Aorta (tissue), 5 donors: ENCODE data around the gene RAB5IF. TPM values are rescaled to one million over a fixed set of nuclear protein-coding genes. Genes with fewer than 3 reads are reported as not detected.

Experiments
- ATAC-seq: fragments of 200-7000 bp; cut with Tn5 transposase; one replicate; pipeline ENCODE4 v1.9.1; 2022; ENCODE audit warnings: moderate library complexity; ENCODE audit not compliant: low FRiP score
- DNase-seq, 2 donors: peaks; one replicate each; pipeline ENCODE4 v3.0.0-alpha.2; 2020
- H3K27ac ChIP-seq, 2 donors: one replicate each; pipeline ENCODE4 v1.5.1; 2013; ENCODE audit warnings: low read length in 2 of 2, mild to moderate bottlenecking in 2 of 2, moderate library complexity in 2 of 2, control low read depth in 1 of 2, inconsistent platforms in 1 of 2, low read depth in 1 of 2
- H3K27me3 ChIP-seq, 2 donors: one replicate each; pipeline ENCODE4 v1.6.1; 2013; ENCODE audit warnings: control low read depth in 1 of 2, low read length in 1 of 2, mild to moderate bottlenecking in 1 of 2, moderate library complexity in 1 of 2; ENCODE audit not compliant: insufficient read depth in 2 of 2, control insufficient read depth in 1 of 2
- H3K36me3 ChIP-seq, 2 donors: one replicate each; pipeline ENCODE4 v1.6.1; 2013; ENCODE audit warnings: control low read depth in 1 of 2, low read length in 1 of 2, mild to moderate bottlenecking in 1 of 2; ENCODE audit not compliant: insufficient read depth in 2 of 2, control insufficient read depth in 1 of 2
- H3K4me1 ChIP-seq, 2 donors: one replicate each; pipeline ENCODE4 v1.6.1; 2013; ENCODE audit warnings: low read length in 2 of 2, control low read depth in 1 of 2, mild to moderate bottlenecking in 1 of 2, moderate library complexity in 1 of 2; ENCODE audit not compliant: insufficient read depth in 2 of 2, control insufficient read depth in 1 of 2
- H3K4me3 ChIP-seq, 2 donors: one replicate each; pipeline ENCODE4 v1.5.1; 2013; ENCODE audit warnings: low read length in 2 of 2, control low read depth in 1 of 2, mild to moderate bottlenecking in 1 of 2
- H3K9me3 ChIP-seq: one replicate; pipeline ENCODE4 v1.6.1; 2013; ENCODE audit warnings: mild to moderate bottlenecking, low read length; ENCODE audit not compliant: control insufficient read depth
- WGBS, 2 donors: extraction: QIAGEN DNeasy Blood & Tissue Kit; methylation state at CpG; one replicate each; pipeline ENCODE4 v1.1.7; 2013; 5-methylcytosine and 5-hydroxymethylcytosine counted together
- intact Hi-C, 2 donors: fragments of 100-400 bp; cut with DNase I; formaldehyde crosslinking; loops; one replicate each; pipeline versions ENCODE4 v1.14.2 to v1.15.0; 2022
- polyA plus RNA-seq, 2 donors: library from polyadenylated mRNA; stranded (reverse); fragments of 200-250 nt; gene quantifications; one replicate each; pipeline ENCODE4 v1.2.3, GENCODE V29; 2013
- total RNA-seq, 2 donors: library from RNA; stranded (reverse); fragmentation: NEBNext Ultra II Directional; extraction: Animal tissue kit (Norgen Biotek cat#: 25700); gene quantifications; one replicate each; pipeline ENCODE4 v1.2.1, GENCODE V29; 2021
- donor health status: healthy with polysubstance abuse.
- donor health status: Bipolar disorder and iron deficiency.
- donor health status: DM: no; HTN: no; CAD: no.
- donor health status: DM: no; HTN: no; CAD: no.
- donor health status: DM: yes; HTN: yes; CAD: no.

The RAB5IF gene
- total and polyA plus RNA-seq, 4 donors = 39.8 to 71.0 (median 50.1) TPM

DNA sequence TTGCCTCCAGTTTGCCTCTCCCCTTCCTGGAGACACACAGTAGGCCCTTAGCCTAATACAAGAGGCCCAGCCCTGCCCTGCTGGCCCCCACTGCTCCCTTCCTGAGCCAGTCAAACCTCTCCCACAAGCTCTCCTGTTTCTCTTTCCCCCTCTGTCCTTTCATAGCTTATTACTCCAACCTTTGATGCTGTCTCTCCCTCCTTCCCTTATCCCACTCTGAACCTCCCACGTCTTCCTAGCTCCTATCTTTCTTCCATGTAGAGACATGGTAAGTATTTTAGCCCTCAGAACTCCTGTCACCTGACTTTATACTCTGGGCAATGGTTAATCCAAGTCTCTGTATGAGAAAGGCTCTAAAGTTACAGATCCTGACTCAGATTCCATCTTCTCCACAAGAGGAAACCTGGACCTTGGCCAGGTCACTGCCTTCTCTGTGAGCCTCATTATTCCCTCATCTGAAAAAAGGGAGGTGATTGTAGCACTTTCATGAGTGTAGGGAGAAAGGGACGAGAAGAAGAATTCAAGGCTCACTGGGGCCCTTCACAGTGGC is 25.5 kb upstream of the RAB5IF start:
- WGBS, 2 donors = 93 to 98% methylated on average over 2 of the region's 2 CpGs
- Histone ChIP-seq H3K27ac (no peak overlapping the region), H3K36me3 (peaks cover 0 to 2% of the 10 kb centered on the region in 2 donors), H3K27me3 (no peaks in the 10 kb centered on the region), H3K9me3 (no peaks in the 10 kb centered on the region), H3K4me1 (no peaks in the 10 kb centered on the region), H3K4me3 (no peak overlapping the region)
- DNase-seq = no peak
- ATAC-seq = no peak
- intact Hi-C loops = no loop called here

DNA sequence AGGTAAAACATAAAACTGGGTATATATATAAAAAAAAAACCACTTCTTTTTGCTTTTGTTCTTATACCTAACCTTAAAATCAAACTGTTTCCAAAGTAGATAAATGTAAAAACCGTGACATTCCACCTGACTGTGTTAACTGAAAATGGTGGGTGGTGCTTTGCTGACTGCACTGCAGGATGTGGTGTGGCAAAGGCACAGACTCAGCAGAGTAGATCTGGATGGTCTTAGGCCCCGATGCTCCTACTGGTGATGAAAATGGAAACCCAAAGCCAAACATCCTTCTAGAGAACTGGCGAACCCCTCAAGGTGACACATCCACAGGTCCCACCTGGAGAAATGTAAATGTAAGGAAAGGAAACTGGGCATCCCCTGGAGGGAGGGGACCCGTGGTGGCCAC is 23.3 kb upstream of the RAB5IF start:
- Histone ChIP-seq H3K9me3 (no peaks in the 10 kb centered on the region), H3K36me3 (peaks cover 0 to 3% of the 10 kb centered on the region in 2 donors), H3K4me3 (no peak overlapping the region), H3K4me1 (no peaks in the 10 kb centered on the region), H3K27ac (no peak overlapping the region), H3K27me3 (no peaks in the 10 kb centered on the region)
- ATAC-seq (no peak), DNase-seq (no peak)
- intact Hi-C loops = no loop called here
- 80 to 86% methylated on average over 4 of the region's 4 CpGs for WGBS, 2 donors

DNA sequence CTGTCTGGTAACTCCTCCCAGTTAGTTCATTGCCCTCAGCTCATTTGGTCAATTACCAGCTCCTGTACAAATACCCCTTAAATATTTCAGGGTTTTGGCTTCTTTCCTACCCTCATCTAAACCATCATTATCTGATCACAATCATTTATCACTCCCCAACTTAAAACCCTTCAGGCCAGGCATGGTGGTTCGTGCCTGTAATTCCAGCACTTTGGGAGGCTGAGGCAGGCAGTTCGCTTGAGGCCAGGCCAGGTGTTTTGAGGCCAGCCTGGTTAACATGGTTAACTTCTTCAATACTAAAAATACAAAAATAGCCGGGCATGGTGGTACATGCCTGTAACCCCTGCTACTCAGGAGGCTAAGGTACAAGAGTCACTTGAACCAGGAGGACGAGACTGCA is 22.8 kb upstream of the RAB5IF start:
- no peak overlapping the region for H3K4me3 ChIP-seq
- 89 to 91% methylated on average over 4 of the region's 4 CpGs for WGBS, 2 donors
- H3K27ac ChIP-seq = no peak overlapping the region
- no peaks in the 10 kb centered on the region for H3K27me3 ChIP-seq
- no peaks in the 10 kb centered on the region for H3K4me1 ChIP-seq
- intact Hi-C loops = no loop called here
- no peaks in the 10 kb centered on the region for H3K9me3 ChIP-seq
- ATAC-seq (no peak), DNase-seq (no peak)
- peaks cover 0 to 4% of the 10 kb centered on the region in 2 donors for H3K36me3 ChIP-seq

DNA sequence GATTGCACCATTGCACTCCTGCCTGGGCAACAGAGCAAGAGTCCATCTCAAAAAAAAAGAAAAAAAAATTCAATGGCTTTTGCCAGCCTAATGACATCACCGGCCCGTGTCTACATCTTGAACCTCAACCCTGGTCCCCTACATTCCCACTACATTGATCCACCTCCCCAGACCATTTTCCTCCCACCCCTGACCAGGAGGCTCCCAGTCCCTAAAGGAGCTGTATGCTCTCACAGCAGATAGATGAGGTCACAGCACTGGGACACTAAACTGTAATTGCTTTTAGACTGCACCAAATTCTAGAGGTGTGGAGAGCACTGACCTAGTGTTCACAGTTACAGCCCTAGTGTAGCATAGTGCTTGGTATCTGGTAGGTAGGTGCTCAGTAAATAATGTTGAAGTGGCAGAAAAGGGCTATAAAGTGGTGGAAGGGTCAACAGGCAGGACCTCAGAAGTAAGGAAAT is 21.5 kb upstream of the RAB5IF start:
- no peak for DNase-seq
- no peak for ATAC-seq
- no peaks in the 10 kb centered on the region for H3K9me3 ChIP-seq
- H3K27me3 ChIP-seq = no peaks in the 10 kb centered on the region
- no peak overlapping the region for H3K27ac ChIP-seq
- WGBS, 2 donors = 65 to 73% methylated on average over 2 of the region's 2 CpGs
- peaks cover 0 to 4% of the 10 kb centered on the region in 2 donors for H3K36me3 ChIP-seq
- H3K4me1 ChIP-seq = no peaks in the 10 kb centered on the region
- intact Hi-C loops = no loop called here
- H3K4me3 ChIP-seq = no peak overlapping the region

DNA sequence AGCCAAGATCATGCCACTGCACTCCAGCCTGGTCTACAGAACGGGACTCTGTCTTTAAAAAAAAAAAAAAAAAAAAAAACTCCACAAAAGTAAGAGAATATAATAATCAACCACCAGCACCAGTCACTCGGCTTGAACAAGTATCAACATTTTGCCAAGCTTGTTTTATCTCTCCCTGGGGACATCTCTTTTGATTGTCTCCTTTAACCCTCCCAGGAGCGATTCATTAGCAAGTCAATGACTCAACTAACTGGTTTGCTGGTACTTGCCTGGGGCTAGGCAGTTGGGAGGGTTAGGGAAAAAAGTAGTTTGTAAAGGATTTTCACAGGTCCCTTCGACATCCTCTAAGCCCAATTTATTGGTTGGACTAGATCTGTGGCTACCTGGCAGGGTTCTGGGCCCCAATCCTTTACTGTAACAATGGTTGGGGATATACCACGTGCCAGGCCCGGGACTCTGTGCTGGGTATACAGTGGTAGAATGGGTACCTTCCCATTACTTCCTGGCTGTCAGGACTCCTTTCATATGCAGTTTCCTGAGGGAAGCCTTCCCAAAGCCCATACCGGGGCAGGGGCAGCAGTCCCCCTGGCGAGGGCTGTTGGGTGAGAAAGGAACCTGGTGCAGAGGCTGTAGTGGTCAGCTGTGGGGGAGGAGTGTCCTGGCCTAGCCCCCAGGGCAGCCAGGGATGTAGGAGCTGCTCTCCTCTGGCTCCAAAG is 20.0 kb upstream of the RAB5IF start:
- intact Hi-C loops = no loop called here
- Histone ChIP-seq H3K4me3 (no peak overlapping the region), H3K9me3 (no peaks in the 10 kb centered on the region), H3K4me1 (no peaks in the 10 kb centered on the region), H3K27ac (no peak overlapping the region), H3K36me3 (peaks cover 0 to 4% of the 10 kb centered on the region in 2 donors), H3K27me3 (no peaks in the 10 kb centered on the region)
- DNase-seq (no peak), ATAC-seq (no peak)
- WGBS, 2 donors = 54 to 62% methylated on average over 7 to 8 of the region's 8 CpGs

DNA sequence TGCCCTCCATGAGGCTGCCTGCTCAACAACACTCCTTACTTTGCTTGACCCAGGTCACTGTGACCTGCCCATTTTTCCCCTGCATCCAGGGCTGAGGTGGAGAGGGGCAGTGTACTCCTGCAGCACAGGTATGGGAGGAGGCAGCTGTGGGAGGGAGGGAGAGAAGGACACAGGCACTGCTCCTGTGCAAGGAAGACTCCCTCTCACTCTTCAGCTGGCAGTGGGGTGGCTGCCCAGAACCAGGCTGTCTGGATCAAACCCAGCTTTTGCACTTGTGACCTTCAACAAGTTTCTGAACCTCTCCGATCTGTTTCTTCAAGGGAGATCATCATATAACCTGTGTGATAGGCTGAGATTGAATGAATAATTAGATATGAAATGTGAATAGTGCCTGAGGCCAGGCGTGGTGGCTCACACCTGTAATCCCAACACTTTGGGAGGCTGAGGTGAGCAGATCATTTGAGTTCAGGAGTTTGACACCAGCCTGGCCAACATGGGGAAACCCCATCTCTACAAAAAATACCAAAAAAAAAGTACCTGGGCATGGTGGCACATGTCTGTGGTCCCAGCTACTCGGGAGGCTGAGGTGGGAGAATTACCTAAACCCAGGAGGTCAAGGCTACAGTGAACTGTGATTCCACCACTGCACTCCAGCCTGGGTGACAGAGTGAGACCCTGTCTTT is 18.1 kb upstream of the RAB5IF start:
- no peak for ATAC-seq
- no peaks in the 10 kb centered on the region for H3K9me3 ChIP-seq
- DNase-seq = no peak
- H3K27ac ChIP-seq = no peak overlapping the region
- no peak overlapping the region for H3K4me3 ChIP-seq
- no peaks in the 10 kb centered on the region for H3K4me1 ChIP-seq
- intact Hi-C loops = no loop called here
- peaks cover 0 to 2% of the 10 kb centered on the region in 2 donors for H3K36me3 ChIP-seq
- WGBS, 2 donors = 87 to 89% methylated on average over 3 of the region's 3 CpGs
- H3K27me3 ChIP-seq = no peaks in the 10 kb centered on the region

DNA sequence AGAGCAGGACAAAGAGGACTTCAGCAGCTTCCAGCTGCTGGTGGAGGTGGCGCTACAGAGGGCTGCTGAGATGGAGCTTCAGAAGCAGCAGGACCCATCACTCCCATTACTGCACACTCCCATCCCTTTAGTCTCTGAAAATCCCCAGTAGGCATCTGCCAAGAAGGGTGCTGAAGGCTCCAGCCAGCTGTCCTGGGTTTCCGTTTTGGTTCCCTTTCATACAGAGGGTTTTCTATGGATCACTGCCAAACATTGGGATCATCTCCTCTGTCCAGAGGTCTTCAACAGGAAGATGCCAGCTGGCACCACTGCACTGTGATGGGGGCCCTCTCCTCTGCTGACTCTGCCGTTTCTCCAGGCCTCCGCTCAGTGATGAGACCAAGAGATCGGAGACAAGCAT is 14.3 kb upstream of the RAB5IF start:
- Histone ChIP-seq H3K9me3 (no peaks in the 10 kb centered on the region), H3K27ac (no peak overlapping the region), H3K36me3 (peaks cover 0 to 2% of the 10 kb centered on the region in 2 donors), H3K27me3 (no peaks in the 10 kb centered on the region), H3K4me3 (no peak overlapping the region), H3K4me1 (no peaks in the 10 kb centered on the region)
- intact Hi-C loops = loop anchor here (5.0 kb wide), 1 partner anchor 34 kb away; no protein-coding TSS in a partner anchor
- no peak for ATAC-seq
- 72 to 80% methylated on average over 5 of the region's 5 CpGs for WGBS, 2 donors
- no peak for DNase-seq

DNA sequence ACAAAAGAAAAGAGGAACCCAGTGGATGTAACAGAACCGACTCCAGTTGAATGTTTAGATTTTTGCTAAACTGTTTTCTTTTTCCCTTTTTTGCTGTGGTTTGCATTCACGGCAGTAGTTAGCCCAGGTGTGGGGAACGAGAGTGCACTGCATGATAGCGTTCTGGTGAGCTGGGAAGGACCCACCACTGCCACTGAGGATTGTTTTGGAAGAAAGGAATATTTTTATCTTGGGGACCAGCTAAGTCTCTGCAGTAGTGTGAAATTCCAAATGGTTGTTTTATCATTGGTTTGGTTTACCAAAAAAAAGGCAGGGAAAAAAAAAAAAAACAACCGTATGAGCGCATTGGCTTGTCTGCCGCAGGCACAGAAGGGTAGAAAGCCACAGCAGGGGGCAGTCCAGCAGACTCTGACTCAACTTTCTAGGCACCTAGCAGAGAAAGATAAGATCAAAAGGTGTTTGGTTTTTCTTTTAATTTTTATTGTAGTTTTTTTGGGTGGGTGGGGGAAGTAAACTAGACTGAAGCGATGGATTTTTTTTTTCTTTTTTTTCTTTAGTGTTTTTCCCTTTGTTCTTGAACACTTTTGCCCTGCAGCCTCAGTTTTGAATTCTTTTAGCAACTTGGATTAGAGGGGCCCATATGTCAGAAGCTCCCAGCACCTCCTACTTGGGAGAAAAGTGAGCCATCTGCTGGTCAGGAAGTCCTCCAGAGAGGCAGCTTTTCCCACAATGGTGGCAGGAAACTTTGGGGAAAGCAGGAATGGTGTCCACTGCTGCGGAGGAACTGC is 13.5 kb upstream of the RAB5IF start:
- intact Hi-C loops = loop anchor here (5.0 kb wide), 1 partner anchor 35 kb away; no protein-coding TSS in a partner anchor
- DNase-seq = no peak
- Histone ChIP-seq H3K27ac (no peak overlapping the region), H3K4me3 (no peak overlapping the region), H3K4me1 (no peaks in the 10 kb centered on the region), H3K9me3 (no peaks in the 10 kb centered on the region), H3K36me3 (peaks cover 0 to 2% of the 10 kb centered on the region in 2 donors), H3K27me3 (no peaks in the 10 kb centered on the region)
- ATAC-seq = no peak
- 72 to 76% methylated on average over 9 of the region's 9 CpGs for WGBS, 2 donors
